Left ventricle myocardium inferior (tissue), 1 donor: ENCODE results near the gene HOXB1. TPM values are rescaled to one million over a fixed set of nuclear protein-coding genes. Genes with fewer than 3 reads are reported as not detected.
A peak's percentile ranks its signal among the peaks of the same experiment; 100 is the strongest.

ENCODE experiments used
- DNase-seq: peaks from one replicate; pipeline ENCODE4 v3.0.0-alpha.2; 2020
- H3K27ac ChIP-seq: fragments of 200-600 bp; replicated peaks from 2 replicates; pipeline ENCODE4 v1.8.0; 2021
- H3K27me3 ChIP-seq: fragments of 200-600 bp; 2 replicates; pipeline ENCODE4 v1.8.0; 2021; ENCODE audit warnings: low read depth
- H3K36me3 ChIP-seq: fragments of 200-600 bp; 2 replicates; pipeline ENCODE4 v1.8.0; 2021
- H3K4me1 ChIP-seq: fragments of 200-600 bp; 2 replicates; pipeline ENCODE4 v1.8.0; 2021
- H3K4me3 ChIP-seq: fragments of 200-600 bp; 2 replicates; pipeline ENCODE4 v1.8.0; 2021; ENCODE audit warnings: mild to moderate bottlenecking, moderate library complexity
- H3K9me3 ChIP-seq: fragments of 200-600 bp; replicated peaks from 2 replicates; pipeline ENCODE4 v1.8.0; 2021
- CTCF ChIP-seq: fragments of 200-600 bp; IDR thresholded peaks from 2 replicates; pipeline ENCODE4 v1.8.0; 2021; ENCODE audit warnings: antibody characterized with exemption, mild to moderate bottlenecking, borderline replicate concordance
- intact Hi-C: fragments of 100-400 bp; cut with micrococcal nuclease; formaldehyde crosslinking; loops from one replicate; pipeline ENCODE4 v1.11.0; 2022
- total RNA-seq: library from RNA; stranded (reverse); fragmentation: NEBNext Ultra II Directional; extraction: Animal tissue kit (Norgen Biotek cat#: 25700); gene quantifications from one replicate; pipeline ENCODE4 v1.2.1, GENCODE V29; 2021
- donor health status: DM: no; HTN: yes; CAD: no; lungs with severe emphysema.

HOXB1 gene
- total RNA-seq, 1 donor from 2014 or later: not detected

GRCh38 chr17:48577330-48577945 lies 46.6 kb upstream of the HOXB1 start:
- Histone ChIP-seq H3K36me3 (no peaks in the 10 kb centered on the region), H3K27ac (peak overlapping the region; percentile 71), H3K9me3 (no peaks in the 10 kb centered on the region), H3K27me3 (peaks cover 100% of the 10 kb centered on the region), H3K4me1 (peaks cover 26% of the 10 kb centered on the region), H3K4me3 (peak overlapping the region; percentile 62)
- TF ChIP-seq CTCF: no peak
- intact Hi-C loops: no loop called here
- no peak for DNase-seq

GRCh38 chr17:48576479-48577309 lies 45.9 kb upstream of the HOXB1 start:
- no peaks in the 10 kb centered on the region for H3K36me3 ChIP-seq
- H3K27me3 ChIP-seq: peaks cover 100% of the 10 kb centered on the region
- H3K4me3 ChIP-seq: peak overlapping the region; percentile 62
- intact Hi-C loops: no loop called here
- H3K27ac ChIP-seq: peak overlapping the region; percentile 71
- no peaks in the 10 kb centered on the region for H3K9me3 ChIP-seq
- H3K4me1 ChIP-seq: peaks cover 26% of the 10 kb centered on the region
- no peak for DNase-seq
- no peak for TF ChIP-seq CTCF

GRCh38 chr17:48575673-48576478 lies 45.1 kb upstream of the HOXB1 start:
- peak overlapping the region; percentile 62 for H3K4me3 ChIP-seq
- TF ChIP-seq CTCF: no peak

GRCh38 chr17:48575066-48575582 lies 44.3 kb upstream of the HOXB1 start:
- peaks cover 26% of the 10 kb centered on the region for H3K4me1 ChIP-seq
- peaks cover 100% of the 10 kb centered on the region for H3K27me3 ChIP-seq
- H3K36me3 ChIP-seq: no peaks in the 10 kb centered on the region
- no peak overlapping the region for H3K27ac ChIP-seq
- no peak for DNase-seq
- no peak overlapping the region for H3K4me3 ChIP-seq
- intact Hi-C loops: no loop called here
- TF ChIP-seq CTCF: no peak
- no peaks in the 10 kb centered on the region for H3K9me3 ChIP-seq

More at GRCh38 chr17:48575673-48576478, 45.1 kb upstream of the HOXB1 start:
- H3K36me3 ChIP-seq: no peaks in the 10 kb centered on the region
- H3K27ac ChIP-seq: peak overlapping the region; percentile 71
- no peak for DNase-seq
- H3K9me3 ChIP-seq: no peaks in the 10 kb centered on the region
- intact Hi-C loops: no loop called here
- peaks cover 26% of the 10 kb centered on the region for H3K4me1 ChIP-seq
- H3K27me3 ChIP-seq: peaks cover 100% of the 10 kb centered on the region

GRCh38 chr17:48574505-48575065 lies 43.8 kb upstream of the HOXB1 start:
- Histone ChIP-seq H3K4me3 (no peak overlapping the region), H3K4me1 (peaks cover 26% of the 10 kb centered on the region), H3K9me3 (no peaks in the 10 kb centered on the region), H3K27ac (no peak overlapping the region), H3K36me3 (no peaks in the 10 kb centered on the region), H3K27me3 (peaks cover 100% of the 10 kb centered on the region)
- intact Hi-C loops: no loop called here
- DNase-seq: no peak
- no peak for TF ChIP-seq CTCF
